Measurements from ENCODE around the gene PTPN20. TPM values are rescaled to one million over a fixed set of nuclear protein-coding genes. Genes with fewer than 3 reads are reported as not detected.
"Not testable (repeated sequence)": the region's sequence is repeated elsewhere in the genome, so short reads cannot be mapped to it uniquely, and the experiment has no call there.

Gene PTPN20, protein sequence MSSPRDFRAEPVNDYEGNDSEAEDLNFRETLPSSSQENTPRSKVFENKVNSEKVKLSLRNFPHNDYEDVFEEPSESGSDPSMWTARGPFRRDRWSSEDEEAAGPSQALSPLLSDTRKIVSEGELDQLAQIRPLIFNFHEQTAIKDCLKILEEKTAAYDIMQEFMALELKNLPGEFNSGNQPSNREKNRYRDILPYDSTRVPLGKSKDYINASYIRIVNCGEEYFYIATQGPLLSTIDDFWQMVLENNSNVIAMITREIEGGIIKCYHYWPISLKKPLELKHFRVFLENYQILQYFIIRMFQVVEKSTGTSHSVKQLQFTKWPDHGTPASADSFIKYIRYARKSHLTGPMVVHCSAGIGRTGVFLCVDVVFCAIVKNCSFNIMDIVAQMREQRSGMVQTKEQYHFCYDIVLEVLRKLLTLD
- total RNA-seq = 2.5 TPM

DNA sequence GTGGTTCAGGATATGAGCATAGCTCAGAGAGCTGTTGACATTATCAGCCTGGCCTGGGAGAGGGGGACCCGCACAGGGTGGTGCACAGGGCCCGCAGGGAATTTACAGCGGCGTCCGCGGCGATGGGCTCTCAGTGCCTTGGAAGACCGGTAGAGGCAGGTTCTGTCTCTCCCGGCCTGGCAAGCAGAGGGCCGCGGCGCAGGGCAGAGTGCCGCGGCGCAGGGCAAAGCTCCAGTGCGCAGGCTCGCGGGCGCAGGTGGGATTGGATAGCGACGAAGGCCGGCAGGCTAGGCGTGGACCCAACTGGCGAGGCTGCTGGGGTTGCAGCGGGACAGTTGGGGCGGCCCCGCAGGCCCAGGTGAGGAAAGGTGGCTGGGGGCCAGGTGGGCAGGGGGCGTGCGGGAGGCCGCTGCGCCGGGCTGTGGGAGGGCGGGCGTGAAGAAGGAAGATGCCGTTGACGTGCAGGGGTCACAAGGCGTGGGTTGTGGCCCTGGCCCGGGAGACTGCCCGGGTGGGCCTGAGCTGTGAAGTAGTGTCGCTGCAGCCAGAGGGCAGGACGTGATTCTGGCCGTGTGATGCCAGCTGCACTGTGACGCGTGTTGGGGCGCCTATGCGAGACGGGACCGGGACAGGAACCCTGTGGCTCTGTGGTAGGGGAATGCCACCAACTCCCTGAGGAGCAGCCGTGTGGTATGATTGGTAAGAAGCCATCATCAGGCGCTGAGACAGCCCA is at the start of gene PTPN20:
PTPN20 (plus strand) TSS at position 285 of the 733 bp plus-strand sequence. CDS start 21,072 bp downstream, outside the sequence.
- DNase-seq (ENCODE audit: low spot score) = peak; percentile 37

DNA sequence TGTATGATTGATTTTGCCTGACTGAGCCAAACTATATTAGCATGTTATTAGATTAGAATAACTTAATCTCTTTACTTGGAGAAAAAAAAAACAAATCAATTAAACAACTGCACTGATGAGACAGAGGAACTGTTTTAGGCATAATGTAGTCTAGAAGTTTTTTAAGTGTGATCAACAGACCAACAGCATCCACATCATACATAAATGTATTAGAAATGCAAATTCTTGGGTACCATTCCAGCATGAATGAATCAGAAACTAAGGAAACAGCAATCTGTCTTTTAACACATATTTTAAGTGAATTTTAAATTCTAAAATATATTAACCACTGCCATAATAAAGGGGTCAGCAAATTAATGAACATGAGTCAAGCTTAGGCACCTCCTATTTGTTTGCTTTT is 41.5 kb upstream of the PTPN20 start:
- DNase-seq (ENCODE audit: low spot score) = not testable (repeated sequence)

GRCh38 chr10:46871583-46871982 is 39.6 kb upstream of the PTPN20 start:
- DNase-seq (ENCODE audit: low spot score) = not testable (repeated sequence)

GRCh38 chr10:46875304-46875703 is 35.9 kb upstream of the PTPN20 start:
- not testable (repeated sequence) for DNase-seq (ENCODE audit: low spot score)

GRCh38 chr10:46876773-46877172 is 34.5 kb upstream of the PTPN20 start:
- DNase-seq (ENCODE audit: low spot score) = not testable (repeated sequence)

- not testable (repeated sequence) for DNase-seq (ENCODE audit: low spot score)
Measured at GRCh38 chr10:46878761-46879160, 32.5 kb upstream of the PTPN20 start.

GRCh38 chr10:46890813-46891611 is 20.2 kb upstream of the PTPN20 start:
- not testable (repeated sequence) for DNase-seq (ENCODE audit: low spot score)

DNA sequence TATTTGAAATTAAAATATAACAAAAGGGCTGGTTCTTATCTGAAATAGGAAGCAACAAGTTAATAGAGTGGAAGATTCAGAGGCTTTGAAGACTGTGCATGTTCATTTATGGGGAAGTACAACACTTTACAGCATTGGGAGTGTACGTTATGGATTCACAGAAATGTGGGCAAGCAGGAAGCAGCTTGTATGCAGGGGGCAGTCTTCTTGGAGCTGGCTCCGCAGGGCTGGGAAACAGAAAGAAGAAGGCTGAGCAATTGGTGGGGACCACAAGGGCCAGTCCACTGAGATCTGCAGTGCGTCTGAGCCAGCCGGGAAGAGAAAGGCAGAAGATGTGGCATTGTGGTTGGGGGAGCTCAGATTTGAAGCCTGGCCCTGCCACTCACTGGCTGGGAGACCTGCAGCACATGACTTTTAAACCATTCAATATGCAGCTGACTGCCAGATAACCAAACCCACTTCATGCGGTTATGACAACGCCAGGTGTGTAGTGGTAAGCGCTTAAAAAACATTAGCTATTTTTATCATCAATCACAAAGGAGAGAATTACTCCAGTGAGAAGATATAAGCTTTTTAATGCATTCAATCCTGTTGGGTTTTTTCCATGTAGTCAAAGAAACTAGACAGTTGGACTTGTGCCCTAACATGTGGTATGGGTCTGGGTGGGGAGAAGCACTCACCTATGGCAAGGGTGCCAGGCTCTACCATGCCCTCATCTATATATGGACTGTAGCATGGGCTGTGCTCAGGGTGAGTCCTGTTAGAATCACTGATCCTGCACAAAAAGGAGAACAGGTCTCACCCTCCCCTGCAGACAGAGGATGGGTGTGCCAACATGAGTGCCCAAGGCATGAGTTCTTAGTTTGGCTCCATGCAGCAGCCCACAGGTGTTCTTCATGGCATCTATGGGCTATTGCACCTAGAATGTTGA is 14.2 kb upstream of the PTPN20 start:
- DNase-seq (ENCODE audit: low spot score) = not testable (repeated sequence)

GRCh38 chr10:46901247-46901646 is 10.0 kb upstream of the PTPN20 start:
- DNase-seq (ENCODE audit: low spot score) = not testable (repeated sequence)

DNA sequence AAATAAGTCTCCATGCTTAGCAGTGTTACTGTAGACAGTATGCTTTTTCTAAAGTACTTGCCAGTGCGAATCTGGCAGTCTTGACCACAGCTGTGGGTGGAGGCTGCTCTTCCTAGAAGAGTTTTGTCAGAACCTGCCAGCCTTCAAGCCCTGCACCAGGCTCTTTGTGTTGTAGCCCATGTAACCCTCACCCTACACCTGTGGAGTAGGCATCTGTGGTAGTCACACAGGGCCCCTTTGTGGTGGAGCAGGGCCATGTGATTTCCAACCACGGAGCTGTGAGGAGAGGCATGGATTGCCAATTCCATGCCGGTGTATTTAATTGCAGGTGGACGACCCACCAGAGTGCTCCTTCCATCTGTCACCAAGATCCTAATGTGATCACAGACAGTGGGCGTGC is 7.4 kb upstream of the PTPN20 start:
- DNase-seq (ENCODE audit: low spot score) = not testable (repeated sequence)

DNA sequence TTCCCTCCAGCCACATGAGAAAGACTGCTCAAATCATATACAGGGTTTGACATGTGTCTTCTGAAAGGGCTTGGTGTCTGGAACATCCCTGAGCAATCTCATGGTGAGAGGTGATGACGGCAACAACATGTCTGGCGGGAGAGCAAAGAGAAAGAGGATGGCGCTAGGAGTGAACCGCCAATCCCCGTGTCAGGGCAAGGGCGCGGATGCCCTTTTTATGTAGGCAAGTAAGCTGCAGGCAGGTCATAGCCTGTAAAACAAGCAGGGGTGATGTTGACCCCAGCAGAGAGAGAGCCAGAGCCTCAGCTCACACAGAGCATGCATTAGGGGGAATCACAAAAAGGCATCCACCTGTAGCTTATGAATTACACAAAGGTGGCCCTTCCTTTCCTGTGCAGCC is 4.9 kb upstream of the PTPN20 start:
- DNase-seq (ENCODE audit: low spot score) = not testable (repeated sequence)

DNA sequence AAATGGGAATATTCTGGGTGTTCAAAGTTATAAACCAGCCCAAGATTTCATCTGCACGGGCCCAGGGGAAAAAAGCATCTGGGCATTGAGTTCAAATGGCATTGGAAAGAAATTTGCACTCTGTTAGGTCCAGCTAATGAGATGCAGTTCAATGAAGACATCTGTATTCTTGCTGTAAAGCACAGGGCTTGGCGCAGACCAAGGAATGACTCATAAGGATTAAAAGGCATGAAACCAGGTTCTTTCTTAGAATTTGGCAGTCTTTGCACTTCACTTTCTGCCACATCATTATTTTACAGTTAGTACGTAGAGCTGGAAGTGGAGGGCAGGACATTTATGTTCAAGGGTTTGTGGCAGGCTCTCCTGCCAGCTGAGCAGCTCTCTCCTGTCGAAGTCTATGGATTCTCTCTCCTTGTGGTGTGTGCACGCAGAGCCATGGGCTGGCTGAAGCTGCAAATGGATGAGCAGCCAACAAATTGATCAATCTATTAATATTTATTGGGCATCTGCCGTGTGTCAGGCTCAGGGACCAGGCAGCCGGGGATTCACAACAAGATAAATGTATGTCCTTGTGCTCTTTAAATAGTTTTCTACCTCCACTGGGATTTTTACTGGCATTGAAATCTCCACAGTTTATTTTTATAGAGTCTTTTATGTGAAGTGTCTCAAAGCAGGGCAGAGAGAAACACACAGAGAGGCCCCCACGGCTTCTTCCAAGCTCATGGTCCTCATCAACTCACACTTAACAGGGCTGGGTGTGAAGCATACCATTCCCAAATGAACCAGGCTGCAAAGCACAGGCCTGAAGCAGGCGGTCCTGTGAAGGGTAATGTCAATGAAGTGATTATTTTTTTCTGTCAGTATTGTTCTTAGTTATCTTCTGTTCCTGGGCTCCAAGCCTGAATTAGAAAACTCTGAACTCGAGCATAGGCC is 3.8 kb upstream of the PTPN20 start:
- DNase-seq (ENCODE audit: low spot score) = not testable (repeated sequence)

DNA sequence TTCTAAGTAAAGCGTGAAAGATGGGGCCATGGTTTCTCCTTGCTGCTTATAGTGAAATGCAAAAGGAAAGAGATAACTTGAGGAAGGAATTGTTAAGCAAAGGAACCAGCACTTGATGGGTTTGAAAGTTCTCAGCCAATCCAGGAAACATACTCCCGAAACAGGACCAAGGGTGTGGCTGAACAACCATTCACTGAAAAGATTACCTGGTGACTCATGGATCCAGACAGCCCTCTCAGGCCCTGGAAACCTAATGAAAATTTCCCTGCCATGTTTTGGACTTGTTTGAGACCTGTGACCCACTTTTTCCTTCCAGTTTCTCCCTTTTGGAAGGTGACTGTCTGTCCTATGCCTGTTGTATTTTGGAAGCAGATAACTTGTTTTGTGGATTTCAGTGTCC is 11.3 kb downstream of the PTPN20 start:
- DNase-seq (ENCODE audit: low spot score) = not testable (repeated sequence)

DNA sequence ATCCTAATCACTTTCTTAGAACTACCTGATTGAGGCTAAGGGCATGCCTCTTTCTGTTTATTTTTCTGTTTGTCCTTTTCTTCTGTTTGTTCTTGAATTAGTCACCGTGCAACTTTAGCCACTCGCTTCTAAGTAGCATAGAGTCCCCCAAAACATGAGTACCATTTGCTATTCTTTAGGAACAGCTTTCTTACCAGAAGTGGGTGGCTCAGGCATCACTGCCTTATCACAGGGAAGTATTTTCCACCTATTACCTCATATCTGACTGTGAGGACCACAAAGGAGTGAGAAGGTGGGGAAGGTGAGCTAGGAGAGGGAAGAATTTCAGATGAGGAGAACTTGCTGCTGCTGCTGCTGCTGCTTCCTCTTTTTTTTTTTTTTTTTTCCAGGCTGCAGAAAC is 13.9 kb downstream of the PTPN20 start:
- DNase-seq (ENCODE audit: low spot score) = not testable (repeated sequence)

- not testable (repeated sequence) for DNase-seq (ENCODE audit: low spot score)
Measured at GRCh38 chr10:46925853-46926252, 14.6 kb downstream of the PTPN20 start.

GRCh38 chr10:46928810-46929209 is 17.6 kb downstream of the PTPN20 start:
- DNase-seq (ENCODE audit: low spot score) = not testable (repeated sequence)

DNA sequence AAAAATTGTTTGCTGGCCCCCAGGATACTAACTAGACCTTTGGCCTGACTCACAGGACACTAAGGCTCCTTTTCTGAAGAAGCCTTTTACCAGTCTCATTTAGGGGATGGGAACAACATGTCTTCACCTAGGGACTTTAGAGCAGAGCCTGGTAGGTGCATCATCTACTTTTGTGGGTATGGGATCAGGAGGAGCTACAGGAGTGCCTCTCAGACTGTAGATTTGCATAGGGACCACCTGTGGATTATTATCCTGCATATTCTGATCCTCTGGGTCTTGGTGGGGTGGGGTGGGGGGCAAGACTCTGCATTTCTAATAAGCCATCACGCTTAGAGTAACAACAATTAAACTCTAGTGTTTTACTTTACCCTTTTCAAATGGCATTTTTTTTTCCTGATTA is 21.2 kb downstream of the PTPN20 start:
- not testable (repeated sequence) for DNase-seq (ENCODE audit: low spot score)

GRCh38 chr10:46941091-46941490 is 29.9 kb downstream of the PTPN20 start:
- DNase-seq (ENCODE audit: low spot score) = not testable (repeated sequence)

GRCh38 chr10:46948687-46949518 is 37.7 kb downstream of the PTPN20 start:
- not testable (repeated sequence) for DNase-seq (ENCODE audit: low spot score)

All from ureter (tissue), 1 donor.